T follicular helper cell (primary cell): ENCODE data around the gene C7orf25.
A peak's percentile ranks its signal among the peaks of the same experiment; 100 is the strongest.

Experiments
- DNase-seq: peaks from one replicate; pipeline ENCODE4 v3.0.0-alpha.2; 2020; ENCODE audit warnings: low read depth
- total RNA-seq, 2 experiments: gene quantifications; one replicate each; lab custom pipeline; 2026; lab: John Stamatoyannopoulos, UW

Gene C7orf25
- 0.04 to 0.42 reads per million in 2 experiments for total RNA-seq

- peak; percentile 95 for DNase-seq
These were observed at the start of gene C7orf25 for GRCh38 chr7:42911454-42912447. TSS of gene C7orf25 (minus strand) at chr7:42912070. CDS start at chr7:42910900, 1,170 bp downstream.

GRCh38 chr7:42961170-42961569 lies 49.3 kb upstream of the C7orf25 start:
- no peak for DNase-seq

GRCh38 chr7:42960762-42961161 lies 48.9 kb upstream of the C7orf25 start:
- no peak for DNase-seq

- DNase-seq: no peak
These were observed 47.7 kb upstream of the C7orf25 start for GRCh38 chr7:42959549-42959948.

GRCh38 chr7:42956062-42956461 lies 44.2 kb upstream of the C7orf25 start:
- no peak for DNase-seq

DNA sequence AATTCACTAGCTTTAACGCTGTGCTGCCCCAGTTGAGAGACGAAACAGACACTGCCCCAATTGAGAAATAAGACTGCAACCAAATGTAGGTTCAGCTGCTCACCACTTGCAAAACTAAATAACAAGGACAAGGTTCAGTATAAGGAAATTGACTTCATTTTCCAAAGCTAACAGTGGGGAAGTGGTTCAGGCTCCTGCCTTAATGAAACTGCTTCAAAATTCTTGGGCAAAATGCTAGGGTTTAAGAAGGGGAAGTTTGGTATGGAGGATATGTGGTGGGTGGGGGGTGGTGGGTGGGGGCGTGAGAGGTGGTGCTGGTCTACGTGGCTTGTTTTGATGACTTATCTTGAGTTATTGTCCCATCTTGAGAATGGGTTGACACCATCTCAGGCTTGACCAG lies 42.1 kb upstream of the C7orf25 start:
- no peak for DNase-seq

DNA sequence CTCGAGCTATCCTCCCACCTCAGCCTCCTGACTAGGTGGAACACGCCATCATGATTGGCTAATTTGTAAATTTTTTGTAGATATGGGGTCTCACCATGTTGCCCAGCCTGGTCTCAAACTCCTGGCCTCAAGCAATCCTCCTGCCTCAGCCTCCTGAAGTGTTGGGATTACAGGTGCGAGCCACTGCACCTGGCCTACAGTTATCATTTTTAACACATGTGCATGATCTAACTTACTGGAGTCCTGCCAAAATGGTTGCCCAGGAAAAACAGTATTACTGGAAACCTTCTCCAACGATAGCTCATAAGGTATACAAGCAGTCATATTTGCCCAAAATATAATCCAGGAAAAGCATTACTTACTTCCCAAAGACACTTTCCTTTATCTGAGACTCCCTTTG lies 40.5 kb upstream of the C7orf25 start:
- no peak for DNase-seq

- no peak for DNase-seq
These were observed 38.5 kb upstream of the C7orf25 start for GRCh38 chr7:42950417-42950816.

DNA sequence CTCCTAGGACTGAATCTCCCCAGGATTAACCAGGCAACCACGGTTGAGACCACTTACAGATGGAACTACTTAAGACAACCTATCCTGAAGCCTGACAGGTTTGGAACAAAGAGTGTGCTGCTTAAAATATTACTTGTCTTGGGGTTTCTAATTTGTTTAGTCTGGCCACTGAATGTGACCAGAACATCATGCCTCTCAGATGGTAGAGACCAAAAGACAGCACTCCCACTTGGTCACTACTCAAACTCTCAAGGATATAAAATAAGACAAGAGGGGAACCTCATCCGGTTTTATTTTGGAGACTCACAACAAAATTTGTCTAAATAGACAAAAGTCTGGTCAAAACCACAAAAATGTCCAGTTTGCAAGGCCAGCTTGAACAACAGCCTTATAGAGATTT lies 35.7 kb upstream of the C7orf25 start:
- DNase-seq: no peak

DNA sequence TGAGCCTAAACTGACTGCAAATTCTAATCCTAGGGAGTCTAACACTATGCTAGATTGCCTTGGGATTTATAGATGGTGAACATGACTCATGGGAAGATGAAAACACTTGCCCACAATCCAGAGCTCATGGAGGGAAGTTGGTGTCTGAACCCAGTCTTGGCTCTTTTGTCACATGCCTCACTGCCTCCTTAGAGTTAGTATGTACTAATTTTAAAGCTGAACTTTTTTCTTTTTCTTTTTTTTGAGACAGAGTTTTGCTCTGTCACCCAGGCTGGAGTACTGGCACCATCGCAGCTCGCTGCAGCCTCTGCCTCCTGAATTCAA lies 34.7 kb upstream of the C7orf25 start:
- DNase-seq: no peak

DNA sequence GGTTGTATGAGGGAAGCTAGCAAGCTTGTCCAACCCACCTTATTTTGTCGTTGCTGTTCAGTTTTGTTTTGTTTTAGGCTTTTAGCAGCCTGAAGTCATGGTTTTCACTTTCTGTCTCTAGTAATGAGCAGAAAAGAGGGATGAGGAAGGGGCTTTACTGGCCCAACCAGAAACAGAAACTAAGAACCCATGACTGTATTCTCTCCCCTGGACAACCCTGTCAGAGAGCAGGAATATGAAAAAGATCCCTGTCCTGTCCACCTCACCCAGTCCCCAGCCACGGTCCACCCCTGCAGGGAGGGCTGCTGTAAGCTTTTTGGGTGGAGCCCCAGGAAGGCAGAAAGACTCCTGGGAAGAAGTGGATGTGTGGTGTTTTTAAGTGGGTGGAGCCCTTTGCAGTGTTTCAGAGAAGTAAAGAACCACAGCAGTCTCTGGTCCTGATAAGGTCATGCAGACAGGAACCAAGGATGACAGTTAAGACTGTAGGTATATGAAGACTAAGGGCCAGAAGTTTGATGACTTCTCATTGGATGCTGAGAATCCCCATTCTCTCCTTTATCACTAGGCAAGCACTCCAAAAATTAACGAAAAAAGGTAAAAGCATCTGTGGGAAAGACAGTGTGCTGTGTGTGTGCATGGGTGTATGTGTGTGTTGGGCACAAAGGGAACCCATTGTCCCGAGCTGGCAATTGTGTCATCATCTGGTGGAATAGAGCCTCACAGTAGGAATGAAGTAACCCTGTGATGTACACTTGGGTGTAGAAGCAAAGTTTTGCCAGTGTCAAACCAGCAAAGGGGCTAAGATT lies 34.2 kb upstream of the C7orf25 start:
- no peak for DNase-seq

DNA sequence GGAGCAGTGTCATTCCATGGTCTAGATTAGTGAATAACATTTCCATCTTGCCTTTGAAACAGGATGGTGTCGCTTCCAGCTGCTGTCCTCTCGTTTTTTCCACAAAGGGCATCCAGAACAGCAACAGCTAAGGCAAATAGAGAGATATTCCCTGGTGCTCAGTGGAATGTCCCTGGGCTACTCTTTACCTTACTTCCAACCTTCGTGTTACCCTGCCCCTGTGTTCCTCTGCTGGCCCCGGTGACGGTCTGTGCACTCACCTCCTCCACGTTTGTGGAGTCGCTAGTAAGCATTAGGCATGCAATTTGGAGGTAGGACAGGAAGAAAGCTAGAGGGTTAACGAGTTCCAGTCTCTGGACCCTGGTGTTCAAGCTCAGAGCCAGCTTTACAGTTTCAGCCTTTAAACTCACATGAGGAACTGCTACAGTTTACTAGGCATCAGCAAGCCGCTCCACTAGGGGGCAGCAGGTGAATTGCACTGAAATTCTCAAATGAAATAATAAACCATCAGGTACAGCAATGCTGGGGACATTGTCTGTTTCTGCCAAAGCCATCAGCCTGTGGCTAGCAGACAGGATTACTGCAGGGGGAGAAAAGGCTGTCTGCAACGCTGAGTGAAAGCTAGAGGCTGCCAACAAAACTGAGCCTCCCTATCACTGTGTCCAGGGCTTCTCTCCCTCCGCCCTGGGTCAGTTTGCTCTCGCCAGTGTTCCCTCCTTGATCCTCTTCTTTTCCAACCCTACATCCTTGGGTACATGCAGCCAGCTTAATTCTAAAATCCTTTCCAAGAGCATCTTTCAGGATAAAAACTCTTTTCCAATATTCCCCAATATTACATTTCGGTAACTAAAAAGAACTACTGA lies 29.3 kb upstream of the C7orf25 start:
- peak; percentile 52 for DNase-seq

DNA sequence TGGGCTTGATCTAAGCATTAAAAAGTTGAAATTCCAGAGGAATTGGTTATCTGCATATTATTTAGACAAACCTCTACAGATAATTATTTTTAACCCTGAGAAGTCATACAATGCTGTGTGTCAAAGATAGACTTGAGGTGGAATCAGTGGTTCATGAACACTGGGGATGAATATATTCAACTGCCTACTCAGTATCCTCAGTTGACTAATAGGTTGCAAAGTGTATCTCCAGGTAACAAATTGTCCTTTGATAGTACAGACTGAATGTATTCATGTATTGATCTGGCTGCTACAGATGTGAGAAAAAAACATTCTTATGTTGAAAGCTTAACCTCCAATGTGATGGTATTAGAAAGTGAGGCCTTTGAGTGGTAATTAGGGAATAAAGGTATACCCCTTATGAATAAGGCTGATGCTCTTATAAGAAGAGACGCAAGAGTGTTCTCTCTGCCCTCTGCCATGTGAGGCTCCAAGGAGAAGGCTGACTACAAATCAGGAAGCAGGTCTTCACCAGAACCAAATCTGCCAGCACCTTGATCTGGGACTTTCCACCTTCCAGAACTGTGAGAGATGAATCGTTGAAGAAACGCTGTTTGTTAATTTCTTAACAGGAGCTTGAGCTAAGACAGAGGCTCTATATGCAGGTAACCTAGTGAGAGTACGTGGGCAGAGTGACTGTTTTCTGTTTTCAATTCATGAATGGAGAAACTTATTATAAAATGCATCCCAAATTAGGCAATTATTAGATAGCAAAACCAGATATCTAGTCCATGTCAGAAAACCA lies 27.8 kb upstream of the C7orf25 start:
- DNase-seq: no peak

DNA sequence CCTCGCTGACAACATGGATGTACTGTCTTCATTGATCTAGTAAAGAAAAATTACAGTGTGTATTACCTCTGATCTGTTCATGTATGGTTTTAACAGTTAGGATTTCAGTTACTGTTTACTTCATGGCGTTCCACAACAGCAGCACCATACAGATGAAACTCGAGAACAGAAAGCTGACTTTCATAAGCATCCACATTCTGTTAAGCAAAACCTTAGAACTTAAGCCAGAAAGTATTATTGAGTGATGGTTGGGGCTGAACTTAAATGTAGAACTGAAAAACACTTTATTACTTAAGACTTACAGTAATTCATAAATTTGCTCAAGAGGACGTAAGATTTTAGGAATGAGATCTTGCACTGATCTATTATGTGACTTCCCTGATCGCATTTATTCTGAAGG lies 24.0 kb upstream of the C7orf25 start:
- no peak for DNase-seq

GRCh38 chr7:42934291-42934690 lies 22.4 kb upstream of the C7orf25 start:
- DNase-seq: no peak

DNA sequence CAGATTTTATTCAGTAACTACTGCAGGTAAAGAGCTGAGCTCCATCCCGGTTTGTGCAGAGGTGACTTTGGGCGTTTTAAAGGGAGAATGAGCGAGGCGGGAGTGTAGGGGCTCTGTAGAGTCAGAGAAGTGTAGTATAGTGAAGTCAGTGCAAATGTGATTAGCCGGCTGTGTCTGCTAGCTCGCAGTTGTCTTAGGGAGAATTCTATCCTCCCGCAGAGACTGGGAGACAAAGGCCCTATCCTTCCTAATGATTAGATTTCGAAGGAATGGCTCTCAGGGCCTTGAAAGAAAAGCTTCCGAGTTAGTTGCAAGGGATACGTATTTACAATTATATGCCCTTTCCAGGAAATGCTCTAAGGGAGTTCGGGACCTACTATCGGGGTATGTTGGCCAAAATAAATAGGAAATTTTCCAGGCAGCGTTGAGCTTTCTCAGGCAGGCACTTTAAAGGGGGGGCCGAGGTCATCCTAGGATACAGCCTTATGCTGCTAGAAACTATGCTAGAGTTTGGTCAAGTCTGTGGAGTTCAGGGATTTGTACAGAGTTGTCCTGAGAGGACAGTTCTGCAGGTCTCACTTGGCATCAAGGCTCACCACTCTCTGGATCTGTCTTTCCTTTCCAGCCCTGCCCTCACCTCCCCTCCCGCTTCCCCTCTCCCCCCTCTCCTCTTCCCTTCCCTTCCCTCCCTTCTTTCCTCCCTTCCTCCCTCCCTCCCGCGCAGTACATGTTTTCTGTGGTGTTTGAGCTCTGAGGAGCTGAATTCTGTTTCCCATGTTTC lies 21.1 kb upstream of the C7orf25 start:
- no peak for DNase-seq

GRCh38 chr7:42931834-42932651 lies 20.2 kb upstream of the C7orf25 start, which contains the start of the genes MRPL32 and PSMA2:
TSS of gene MRPL32 (plus strand) at chr7:42932376. CDS start at chr7:42932387, 11 bp downstream.
TSS of gene PSMA2 (minus strand) at chr7:42932174. CDS start at chr7:42932158, 16 bp downstream.
- peak; percentile 89 for DNase-seq

GRCh38 chr7:42931447-42931833 lies 19.6 kb upstream of the C7orf25 start:
- no peak for DNase-seq

GRCh38 chr7:42930889-42931288 lies 19.0 kb upstream of the C7orf25 start:
- no peak for DNase-seq
